ENCODE results near the gene IQUB.
"Not testable (repeated sequence)": the region's sequence is repeated elsewhere in the genome, so short reads cannot be mapped to it uniquely, and the experiment has no call there.

IQUB gene

GRCh38 chr7:123415625-123416024 is 118.8 kb downstream of the IQUB start:
- DNase-seq (ENCODE audit: low read depth, low spot score) = no peak

DNA sequence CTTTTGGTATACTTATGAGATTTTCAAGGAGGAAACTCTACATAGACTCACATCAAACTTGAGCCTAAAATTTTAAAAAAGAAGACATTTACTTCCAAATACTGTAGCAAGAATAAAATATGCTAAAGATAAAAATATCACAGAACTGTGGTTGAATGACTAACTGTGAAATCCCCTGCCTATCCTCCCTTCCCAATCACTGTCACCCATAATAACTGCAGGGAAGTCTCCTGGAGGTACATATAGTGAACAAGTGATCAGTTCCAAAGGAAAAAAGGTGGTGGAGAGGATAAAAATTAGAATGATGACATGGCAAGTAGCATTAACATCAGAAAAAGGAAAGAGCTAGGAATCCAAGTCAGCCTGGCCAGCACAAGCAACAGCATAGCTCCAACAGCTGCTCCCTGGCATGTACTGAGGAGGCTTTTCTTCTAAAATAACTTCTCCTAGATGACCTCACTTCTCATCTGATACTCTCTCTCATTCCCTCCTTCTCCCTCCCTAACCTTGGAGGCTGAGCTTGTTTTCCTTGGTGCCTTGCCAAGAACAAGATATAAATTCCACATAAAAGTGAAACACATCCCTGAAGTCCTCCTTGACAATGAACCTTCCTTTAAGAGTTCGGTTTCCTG is 124.0 kb downstream of the IQUB start:
- DNase-seq (ENCODE audit: low read depth, low spot score) = peak; percentile 54

- not testable (repeated sequence) for DNase-seq (ENCODE audit: low read depth, low spot score)
These were observed 126.4 kb downstream of the IQUB start for GRCh38 chr7:123407951-123408350.
